Measurements from ENCODE around the gene PSMD5. TPM values are rescaled to one million over a fixed set of nuclear protein-coding genes. Genes with fewer than 3 reads are reported as not detected.

PSMD5 gene
- total RNA-seq, 1 experiment from 2014 or later = 53.0 TPM

DNA sequence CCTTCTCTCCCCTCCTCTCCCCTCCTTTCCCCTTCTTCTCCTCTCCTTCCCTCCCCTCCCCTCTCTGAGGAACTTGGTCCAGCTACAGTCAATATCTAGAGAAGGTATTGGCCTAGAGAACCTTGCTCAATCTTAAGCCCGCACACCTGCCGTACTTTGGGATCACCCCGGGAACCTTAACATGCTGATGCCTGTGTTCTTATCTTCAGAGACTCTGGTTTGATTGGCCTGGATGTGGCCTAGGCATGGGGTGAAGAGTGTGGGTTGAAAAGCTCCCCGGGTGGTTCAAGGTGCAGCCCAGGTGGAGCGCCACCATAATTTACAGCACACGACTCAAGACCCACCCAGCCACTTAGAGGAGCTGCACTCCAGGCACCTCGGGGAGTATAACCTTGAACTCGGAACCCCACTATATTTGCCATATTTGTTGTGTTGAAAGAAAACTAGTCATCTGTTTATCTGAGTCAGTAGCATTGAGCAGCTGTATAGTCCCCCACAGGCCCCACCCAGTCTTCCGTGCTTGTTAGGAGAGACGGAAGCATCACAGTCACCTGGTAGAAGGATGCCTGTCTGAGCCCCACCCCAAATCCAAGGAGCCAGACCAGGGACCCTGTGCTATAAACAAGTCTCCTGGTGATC is 48.6 kb upstream of the PSMD5 start:
- ATAC-seq (no peak), DNase-seq (ENCODE audit: low read depth, low spot score) (no peak)
- no peak overlapping the region for H3K27ac ChIP-seq (ENCODE audit: low read length)
- ChIA-PET CTCF (no interaction called here), POLR2A (interaction anchor here (0.6 kb wide), 1 partner anchor 43 kb away, joined by 3 read pairs; no protein-coding TSS in a partner anchor)
- TF ChIP-seq POLR2AphosphoS5 (IDR thresholded peaks at IDR 0.05; ENCODE audit: low read depth, low read length) (no peak), SIN3A (IDR thresholded peaks at IDR 0.05; ENCODE audit: borderline replicate concordance, insufficient read depth, low read depth, low read length) (no peak), TCF7L2 (IDR thresholded peaks at IDR 0.05; ENCODE audit: low read depth, low read length) (no peak)
- TF ChIP-seq, protein P1, sequence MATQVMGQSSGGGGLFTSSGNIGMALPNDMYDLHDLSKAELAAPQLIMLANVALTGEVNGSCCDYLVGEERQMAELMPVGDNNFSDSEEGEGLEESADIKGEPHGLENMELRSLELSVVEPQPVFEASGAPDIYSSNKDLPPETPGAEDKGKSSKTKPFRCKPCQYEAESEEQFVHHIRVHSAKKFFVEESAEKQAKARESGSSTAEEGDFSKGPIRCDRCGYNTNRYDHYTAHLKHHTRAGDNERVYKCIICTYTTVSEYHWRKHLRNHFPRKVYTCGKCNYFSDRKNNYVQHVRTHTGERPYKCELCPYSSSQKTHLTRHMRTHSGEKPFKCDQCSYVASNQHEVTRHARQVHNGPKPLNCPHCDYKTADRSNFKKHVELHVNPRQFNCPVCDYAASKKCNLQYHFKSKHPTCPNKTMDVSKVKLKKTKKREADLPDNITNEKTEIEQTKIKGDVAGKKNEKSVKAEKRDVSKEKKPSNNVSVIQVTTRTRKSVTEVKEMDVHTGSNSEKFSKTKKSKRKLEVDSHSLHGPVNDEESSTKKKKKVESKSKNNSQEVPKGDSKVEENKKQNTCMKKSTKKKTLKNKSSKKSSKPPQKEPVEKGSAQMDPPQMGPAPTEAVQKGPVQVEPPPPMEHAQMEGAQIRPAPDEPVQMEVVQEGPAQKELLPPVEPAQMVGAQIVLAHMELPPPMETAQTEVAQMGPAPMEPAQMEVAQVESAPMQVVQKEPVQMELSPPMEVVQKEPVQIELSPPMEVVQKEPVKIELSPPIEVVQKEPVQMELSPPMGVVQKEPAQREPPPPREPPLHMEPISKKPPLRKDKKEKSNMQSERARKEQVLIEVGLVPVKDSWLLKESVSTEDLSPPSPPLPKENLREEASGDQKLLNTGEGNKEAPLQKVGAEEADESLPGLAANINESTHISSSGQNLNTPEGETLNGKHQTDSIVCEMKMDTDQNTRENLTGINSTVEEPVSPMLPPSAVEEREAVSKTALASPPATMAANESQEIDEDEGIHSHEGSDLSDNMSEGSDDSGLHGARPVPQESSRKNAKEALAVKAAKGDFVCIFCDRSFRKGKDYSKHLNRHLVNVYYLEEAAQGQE (IDR thresholded peaks at IDR 0.05; ENCODE audit: insufficient read depth in 1 of 2, low read depth in 2 of 2, low read length in 1 of 2) = no peak
- TF ChIP-seq, protein P2, sequence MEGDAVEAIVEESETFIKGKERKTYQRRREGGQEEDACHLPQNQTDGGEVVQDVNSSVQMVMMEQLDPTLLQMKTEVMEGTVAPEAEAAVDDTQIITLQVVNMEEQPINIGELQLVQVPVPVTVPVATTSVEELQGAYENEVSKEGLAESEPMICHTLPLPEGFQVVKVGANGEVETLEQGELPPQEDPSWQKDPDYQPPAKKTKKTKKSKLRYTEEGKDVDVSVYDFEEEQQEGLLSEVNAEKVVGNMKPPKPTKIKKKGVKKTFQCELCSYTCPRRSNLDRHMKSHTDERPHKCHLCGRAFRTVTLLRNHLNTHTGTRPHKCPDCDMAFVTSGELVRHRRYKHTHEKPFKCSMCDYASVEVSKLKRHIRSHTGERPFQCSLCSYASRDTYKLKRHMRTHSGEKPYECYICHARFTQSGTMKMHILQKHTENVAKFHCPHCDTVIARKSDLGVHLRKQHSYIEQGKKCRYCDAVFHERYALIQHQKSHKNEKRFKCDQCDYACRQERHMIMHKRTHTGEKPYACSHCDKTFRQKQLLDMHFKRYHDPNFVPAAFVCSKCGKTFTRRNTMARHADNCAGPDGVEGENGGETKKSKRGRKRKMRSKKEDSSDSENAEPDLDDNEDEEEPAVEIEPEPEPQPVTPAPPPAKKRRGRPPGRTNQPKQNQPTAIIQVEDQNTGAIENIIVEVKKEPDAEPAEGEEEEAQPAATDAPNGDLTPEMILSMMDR (IDR thresholded peaks at IDR 0.05) = no peak
- no TSS peak for BruUV-seq (replicated peaks)
- no peaks in the 10 kb centered on the region for H3K9me3 ChIP-seq (ENCODE audit: control insufficient read depth, insufficient read depth, low read depth, low read length)
- H3K4me1 ChIP-seq (ENCODE audit: control insufficient read depth, insufficient read depth, low read length) = no peaks in the 10 kb centered on the region; the same call in 1 of the 2 replicates
- H3K4me3 ChIP-seq (ENCODE audit: low read depth in 2 of 2, low read length in 2 of 2) = no peak overlapping the region
- intact Hi-C loops (cut with micrococcal nuclease; ENCODE audit: unreplicated experiment) = no loop called here
- in situ Hi-C loops (cut with HindIII; ENCODE audit: low pct_unique_long_range_greater_than_20kb, low sequenced_read_pairs) = no loop called here
- H3K36me3 ChIP-seq (ENCODE audit: control insufficient read depth, insufficient read depth, low read length) = no peaks in the 10 kb centered on the region
- no peaks in the 10 kb centered on the region for H3K27me3 ChIP-seq (ENCODE audit: control insufficient read depth, insufficient read depth, low read length)

DNA sequence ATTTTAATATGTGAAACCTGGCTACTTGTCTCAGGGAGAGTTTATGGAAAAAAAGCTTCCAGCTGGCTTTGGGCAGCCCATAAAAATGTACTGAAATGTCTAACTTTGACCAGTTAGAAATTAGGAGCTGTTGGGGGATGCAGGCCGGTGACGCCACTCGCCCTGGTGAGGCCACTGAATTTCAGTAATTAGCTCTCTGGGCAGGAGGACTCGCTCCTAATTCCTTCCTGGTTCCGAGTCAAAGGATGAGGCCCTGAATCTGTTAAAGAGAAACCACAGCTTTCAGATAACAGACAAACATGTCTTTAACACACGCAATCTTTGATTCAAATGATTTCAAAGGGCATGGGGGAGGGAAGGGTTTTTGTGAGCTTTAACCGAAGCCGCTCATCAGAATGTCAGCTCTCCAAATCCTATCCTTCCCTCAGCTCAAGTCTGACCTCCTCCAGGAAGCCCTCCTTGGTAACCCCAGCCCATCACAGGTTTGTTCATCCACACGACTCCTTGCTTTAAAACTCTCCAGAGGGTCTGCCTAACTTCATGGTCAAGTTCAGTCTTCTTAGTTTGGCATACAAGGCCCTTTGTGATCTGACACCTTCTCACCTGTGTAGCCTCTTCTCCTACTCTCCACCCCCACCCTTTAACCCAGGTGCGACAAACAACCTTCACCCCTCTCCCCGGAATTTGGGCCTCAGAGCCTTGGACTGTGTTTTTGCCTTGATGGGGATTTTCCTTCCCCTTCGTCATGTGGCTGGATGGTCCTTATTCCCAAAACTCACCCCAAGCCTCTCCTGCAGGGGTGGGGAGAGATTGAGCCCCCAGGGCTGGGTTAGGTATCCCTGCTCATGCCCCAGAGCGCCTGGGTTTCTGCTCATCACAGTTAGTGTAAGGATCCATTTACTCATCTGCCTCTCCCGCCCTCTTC is 47.9 kb upstream of the PSMD5 start:
- DNase-seq (ENCODE audit: low read depth, low spot score) (no peak), ATAC-seq (no peak)
- Histone ChIP-seq H3K27me3 (ENCODE audit: control insufficient read depth, insufficient read depth, low read length) (no peaks in the 10 kb centered on the region), H3K9me3 (ENCODE audit: control insufficient read depth, insufficient read depth, low read depth, low read length) (no peaks in the 10 kb centered on the region), H3K36me3 (ENCODE audit: control insufficient read depth, insufficient read depth, low read length) (no peaks in the 10 kb centered on the region), H3K4me3 (ENCODE audit: low read depth in 2 of 2, low read length in 2 of 2) (no peak overlapping the region), H3K27ac (ENCODE audit: low read length) (no peak overlapping the region), H3K4me1 (ENCODE audit: control insufficient read depth, insufficient read depth, low read length) (no peaks in the 10 kb centered on the region; the same call in 1 of the 2 replicates)
- TF ChIP-seq, protein P1 (IDR thresholded peaks at IDR 0.05; ENCODE audit: insufficient read depth in 1 of 2, low read depth in 2 of 2, low read length in 1 of 2) = no peak
- TF ChIP-seq POLR2AphosphoS5 (IDR thresholded peaks at IDR 0.05; ENCODE audit: low read depth, low read length) (no peak), TCF7L2 (IDR thresholded peaks at IDR 0.05; ENCODE audit: low read depth, low read length) (no peak), SIN3A (IDR thresholded peaks at IDR 0.05; ENCODE audit: borderline replicate concordance, insufficient read depth, low read depth, low read length) (no peak)
- TF ChIP-seq, protein P2 (IDR thresholded peaks at IDR 0.05) = no peak
- intact Hi-C loops (cut with micrococcal nuclease; ENCODE audit: unreplicated experiment) = no loop called here
- in situ Hi-C loops (cut with HindIII; ENCODE audit: low pct_unique_long_range_greater_than_20kb, low sequenced_read_pairs) = no loop called here
- POLR2A ChIA-PET = interaction anchor here (0.6 kb wide), 1 partner anchor 44 kb away, joined by 3 read pairs; no protein-coding TSS in a partner anchor
- no TSS peak for BruUV-seq (replicated peaks)
- CTCF ChIA-PET = no interaction called here
